H9 (cell line): ENCODE measurements around the gene RABGAP1L. TPM values are rescaled to one million over a fixed set of nuclear protein-coding genes. Genes with fewer than 3 reads are reported as not detected.

ENCODE experiments used
- DNase-seq: peaks from one replicate; pipeline ENCODE4 v3.0.0-alpha.2; 2017
- H2AFZ ChIP-seq: one replicate; pipeline ENCODE4 v1.6.1; 2013; ENCODE audit warnings: mild to moderate bottlenecking, low read length, control low read depth, moderate library complexity
- H2AK5ac ChIP-seq: 2 replicates; pipeline ENCODE4 v1.6.1; 2013; ENCODE audit warnings: low read length, control low read depth, mixed read lengths; ENCODE audit not compliant: insufficient read length
- H2BK120ac ChIP-seq: one replicate; pipeline ENCODE4 v1.6.1; 2013; ENCODE audit warnings: low read depth, mild to moderate bottlenecking, low read length, control low read depth, inconsistent platforms; ENCODE audit not compliant: poor library complexity, severe bottlenecking
- H2BK12ac ChIP-seq: 2 replicates; pipeline ENCODE4 v1.6.1; 2013; ENCODE audit warnings: low read length, control low read depth, mixed read lengths, low read depth; ENCODE audit not compliant: insufficient read length
- H2BK15ac ChIP-seq: 2 replicates; pipeline ENCODE4 v1.6.1; 2013; ENCODE audit warnings: low read depth, low read length, control low read depth
- H2BK20ac ChIP-seq: one replicate; pipeline ENCODE4 v1.6.1; 2013; ENCODE audit warnings: low read depth, mild to moderate bottlenecking, low read length, control low read depth, inconsistent platforms; ENCODE audit not compliant: poor library complexity, severe bottlenecking
- H2BK5ac ChIP-seq: 2 replicates; pipeline ENCODE4 v1.6.1; 2013; ENCODE audit warnings: low read length, control low read depth, mixed read lengths; ENCODE audit not compliant: insufficient read length
- H3K14ac ChIP-seq: 2 replicates; pipeline ENCODE4 v1.6.1; 2013; ENCODE audit warnings: low read length, control low read depth; ENCODE audit not compliant: insufficient read depth
- H3K18ac ChIP-seq: 2 replicates; pipeline ENCODE4 v1.6.1; 2013; ENCODE audit warnings: low read depth, mild to moderate bottlenecking, mixed read lengths, low read length, control low read depth; ENCODE audit not compliant: insufficient read length
- H3K23ac ChIP-seq: 2 replicates; pipeline ENCODE4 v1.6.1; 2013; ENCODE audit warnings: low read length, control low read depth, mixed read lengths, low read depth; ENCODE audit not compliant: insufficient read length
- H3K23me2 ChIP-seq: 2 replicates; pipeline ENCODE4 v1.6.1; 2013; ENCODE audit warnings: low read depth, mild to moderate bottlenecking, mixed read lengths, low read length, control low read depth; ENCODE audit not compliant: insufficient read length, poor library complexity, severe bottlenecking
- H3K27ac ChIP-seq: 2 replicates; pipeline ENCODE4 v1.5.1; 2013; ENCODE audit warnings: low read length, control low read depth, mixed read lengths, low read depth; ENCODE audit not compliant: insufficient read length
- H3K27me3 ChIP-seq: 2 replicates; pipeline ENCODE4 v1.6.1; 2013; ENCODE audit warnings: low read length, control low read depth, inconsistent platforms; ENCODE audit not compliant: insufficient read depth
- H3K4ac ChIP-seq: 2 replicates; pipeline ENCODE4 v1.6.1; 2013; ENCODE audit warnings: low read depth, mild to moderate bottlenecking, control low read depth, inconsistent platforms, low read length, moderate library complexity
- H3K4me1 ChIP-seq: 2 replicates; pipeline ENCODE4 v1.6.1; 2013; ENCODE audit warnings: low read length, control low read depth, inconsistent platforms; ENCODE audit not compliant: insufficient read depth
- H3K4me2 ChIP-seq: 2 replicates; pipeline ENCODE4 v1.6.1; 2013; ENCODE audit warnings: low read length, control low read depth, mixed read lengths; ENCODE audit not compliant: insufficient read length, insufficient read depth
- H3K56ac ChIP-seq: 2 replicates; pipeline ENCODE4 v1.6.1; 2013; ENCODE audit warnings: low read depth, mild to moderate bottlenecking, mixed read lengths, low read length, control low read depth; ENCODE audit not compliant: insufficient read length
- H3K79me1 ChIP-seq: 2 replicates; pipeline ENCODE4 v1.6.1; 2013; ENCODE audit warnings: low read depth, mild to moderate bottlenecking, moderate library complexity, low read length, control low read depth, inconsistent platforms; ENCODE audit not compliant: insufficient read depth, poor library complexity, severe bottlenecking
- H3K79me2 ChIP-seq: 2 replicates; pipeline ENCODE4 v1.6.1; 2013; ENCODE audit warnings: low read length, control low read depth, inconsistent platforms; ENCODE audit not compliant: insufficient read depth
- H3K9ac ChIP-seq: 2 replicates; pipeline ENCODE4 v1.6.1; 2013; ENCODE audit warnings: low read length, control low read depth, mixed read lengths; ENCODE audit not compliant: insufficient read length; ENCODE audit errors: extremely low read depth
- H3K9me3 ChIP-seq: one replicate; pipeline ENCODE4 v1.6.1; 2013; ENCODE audit warnings: low read depth, low read length, inconsistent platforms; ENCODE audit not compliant: control insufficient read depth
- H3T11ph ChIP-seq: one replicate; pipeline ENCODE4 v1.6.1; 2013; ENCODE audit warnings: mild to moderate bottlenecking, low read length, control low read depth, inconsistent platforms
- H4K20me1 ChIP-seq: one replicate; pipeline ENCODE4 v1.6.1; 2013; ENCODE audit not compliant: control insufficient read depth, insufficient read length, insufficient read depth
- H4K5ac ChIP-seq: 2 replicates; pipeline ENCODE4 v1.6.1; 2013; ENCODE audit warnings: low read depth, mild to moderate bottlenecking, mixed read lengths, low read length, control low read depth; ENCODE audit not compliant: insufficient read length
- H4K8ac ChIP-seq: replicated peaks from 2 replicates; pipeline ENCODE4 v1.6.1; 2013; ENCODE audit warnings: low read length, control low read depth, mixed read lengths, low read depth; ENCODE audit not compliant: insufficient read length
- H4K91ac ChIP-seq: 2 replicates; pipeline ENCODE4 v1.6.1; 2013; ENCODE audit warnings: low read depth, mild to moderate bottlenecking, moderate library complexity, mixed read lengths, low read length, control low read depth; ENCODE audit not compliant: insufficient read length
- H3K27ac Mint-ChIP-seq, 3 experiments: 2 replicates in 2 of 3; 3 replicates in 1 of 3; pipeline ENCODE4 v1.8.0; 2020 to 2021; ENCODE audit warnings: mixed read lengths in 3 of 3, mild to moderate bottlenecking in 1 of 3, moderate library complexity in 1 of 3
- H3K27me3 Mint-ChIP-seq: 2 replicates; pipeline ENCODE4 v1.8.0; 2021; ENCODE audit warnings: low read depth, mild to moderate bottlenecking, moderate library complexity, mixed read lengths
- H3K36me3 Mint-ChIP-seq, 3 experiments: 2 replicates in 2 of 3; 3 replicates in 1 of 3; pipeline ENCODE4 v1.8.0; 2020 to 2021; ENCODE audit warnings: low read depth in 3 of 3, mixed read lengths in 3 of 3; ENCODE audit not compliant: insufficient read depth in 1 of 3
- H3K4me1 Mint-ChIP-seq, 2 experiments: 2 replicates each; pipeline ENCODE4 v1.8.0; 2020; ENCODE audit warnings: mixed read lengths in 2 of 2
- H3K4me3 Mint-ChIP-seq, 2 experiments: 2 replicates in 1 of 2; 3 replicates in 1 of 2; pipeline ENCODE4 v1.8.0; 2020 to 2021; ENCODE audit warnings: mild to moderate bottlenecking in 2 of 2, mixed read lengths in 2 of 2, moderate library complexity in 1 of 2
- H3K9me3 Mint-ChIP-seq, 2 experiments: 2 replicates in 1 of 2; 3 replicates in 1 of 2; pipeline ENCODE4 v1.8.0; 2020; ENCODE audit warnings: mild to moderate bottlenecking in 2 of 2, mixed read lengths in 2 of 2, moderate library complexity in 1 of 2
- CTCF ChIP-seq: fragments of 200-600 bp; sonication (generic); conservative IDR thresholded peaks from 3 replicates; pipeline ENCODE4 v1.8.0; 2021; ENCODE audit warnings: antibody characterized with exemption, mild to moderate bottlenecking
- WGBS: extraction: QIAGEN DNeasy Blood & Tissue Kit; methylation state at CpG from one replicate; pipeline ENCODE4 v1.1.7; 2013; ENCODE audit warnings: missing lambda C conversion rate, low lambda C conversion rate, mixed read lengths; ENCODE audit not compliant: insufficient read length; ENCODE audit errors: extremely low coverage; 5-methylcytosine and 5-hydroxymethylcytosine counted together
- total RNA-seq: library from RNA; stranded (reverse); gene quantifications from 2 replicates; pipeline ENCODE4 v1.2.1, GENCODE V29; 2021

RABGAP1L gene
- total RNA-seq, 1 experiment from 2014 or later, result 147 TPM

- no peak overlapping the region for H3T11ph ChIP-seq
- no peak overlapping the region for H4K91ac ChIP-seq
- no peak overlapping the region for H3K27ac ChIP-seq
- H2BK20ac ChIP-seq, result no peak overlapping the region
- H3K4me1 ChIP-seq, result no peaks in the 10 kb centered on the region
- H2AFZ ChIP-seq, result no peak overlapping the region
- H3K18ac ChIP-seq, result no peak overlapping the region
- Mint-ChIP-seq H3K27ac (no peak overlapping the region), H3K9me3 (no peaks in the 10 kb centered on the region), H3K27me3 (no peaks in the 10 kb centered on the region), H3K4me1 (peaks cover 0 to 2% of the 10 kb centered on the region in 2 experiments; a peak in 2 of 4 replicates), H3K4me3 (no peak overlapping the region), H3K36me3 (no peaks in the 10 kb centered on the region)
- no peak overlapping the region for H2BK15ac ChIP-seq
- H3K14ac ChIP-seq, result no peak overlapping the region
- no peak overlapping the region for H2AK5ac ChIP-seq
- no peak overlapping the region for H3K56ac ChIP-seq
- H4K20me1 ChIP-seq, result no peaks in the 10 kb centered on the region
- no peaks in the 10 kb centered on the region for H3K9me3 ChIP-seq
- no peaks in the 10 kb centered on the region for H3K27me3 ChIP-seq
- H3K4me2 ChIP-seq, result no peak overlapping the region
- H4K5ac ChIP-seq, result no peak overlapping the region
- no peak overlapping the region for H2BK5ac ChIP-seq
- no peaks in the 10 kb centered on the region for H3K23me2 ChIP-seq
- H3K4ac ChIP-seq, result no peak overlapping the region
- no peaks in the 10 kb centered on the region for H3K79me2 ChIP-seq
- H3K23ac ChIP-seq, result no peak overlapping the region
- no peak overlapping the region for H4K8ac ChIP-seq
- no peak overlapping the region for H2BK120ac ChIP-seq
- no CpG with 5 or more reads among the region's 5 CpGs for WGBS
- TF ChIP-seq CTCF, result no peak
- DNase-seq, result no peak
- no peaks in the 10 kb centered on the region for H3K79me1 ChIP-seq
- no peak overlapping the region for H3K9ac ChIP-seq
- no peak overlapping the region for H2BK12ac ChIP-seq
Measured at GRCh38 chr1:174112489-174113162, 46.7 kb upstream of the RABGAP1L start.
